ENCODE data around the gene PUDP.
A peak's percentile ranks its signal among the peaks of the same experiment; 100 is the strongest.
"Not testable (repeated sequence)": the region's sequence is repeated elsewhere in the genome, so short reads cannot be mapped to it uniquely, and the experiment has no call there.

Gene PUDP

DNA sequence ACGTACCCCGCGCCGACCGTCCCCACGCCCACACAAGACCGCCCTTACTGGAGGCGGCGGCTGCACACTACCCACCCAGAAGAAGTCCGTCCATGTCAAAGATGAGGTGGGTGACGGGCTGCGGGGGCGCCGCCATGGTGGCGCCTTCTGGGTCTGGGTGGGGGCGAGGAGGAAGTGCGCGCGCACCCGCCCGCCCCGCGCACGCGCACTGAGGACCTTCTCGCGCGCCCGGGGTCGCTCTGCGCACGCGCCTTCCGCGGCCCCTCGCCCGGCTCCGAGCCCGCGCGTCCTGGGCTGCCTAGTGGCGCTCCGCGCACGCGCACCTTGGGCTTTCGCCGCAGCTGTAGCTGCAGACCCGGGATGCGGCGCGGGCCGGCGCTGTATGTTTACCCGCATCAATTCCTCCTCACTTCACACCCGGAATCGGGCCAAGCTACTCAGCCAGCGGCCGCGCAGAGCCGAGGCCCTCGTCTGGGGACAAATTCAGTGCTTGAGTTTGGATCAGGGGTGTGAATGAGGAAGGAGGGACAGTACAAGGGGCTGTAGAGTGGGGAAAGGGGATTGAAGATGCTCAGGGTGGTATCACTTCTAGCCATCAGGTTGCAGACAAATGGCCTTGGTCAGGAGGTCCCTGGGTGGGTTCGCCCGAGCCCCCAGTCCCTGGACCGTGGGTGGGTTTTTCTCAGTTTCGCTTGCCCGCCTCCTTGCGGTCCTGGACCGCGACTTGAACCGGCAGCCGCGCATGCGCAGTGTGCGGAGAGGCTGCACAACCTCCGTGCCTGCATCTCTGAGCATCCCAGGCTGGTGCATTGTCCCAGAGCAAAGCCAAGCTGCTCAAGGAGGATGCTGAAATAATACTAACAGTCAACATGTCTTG lies at the start of gene PUDP:
PUDP (minus strand) TSS at position 176 of the 877 bp plus-strand sequence; CDS start at position 136, 40 bp downstream.
- FAIRE-seq (no peak), DNase-seq (ENCODE audit: low spot score) (peak; percentile 54)

DNA sequence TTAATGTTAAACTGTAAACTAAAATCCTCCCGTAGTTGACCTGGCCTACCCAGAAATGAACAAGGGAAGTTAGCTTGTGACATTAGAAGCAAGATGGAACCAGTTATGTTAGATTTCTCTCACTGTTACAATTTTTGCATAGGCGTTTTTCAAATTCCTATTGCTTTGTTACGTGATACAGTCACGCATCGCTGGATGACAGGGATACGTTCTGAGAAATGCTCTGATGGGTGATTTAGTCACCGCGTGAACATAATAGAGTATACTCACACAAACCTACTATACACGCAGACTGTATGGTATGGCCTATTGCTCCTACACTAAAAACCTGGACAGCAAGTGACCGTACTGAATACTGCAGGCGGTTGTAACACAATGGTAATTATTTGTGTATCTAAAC lies 46.7 kb upstream of the PUDP start:
- DNase-seq (ENCODE audit: low spot score) (no peak), FAIRE-seq (no peak)

DNA sequence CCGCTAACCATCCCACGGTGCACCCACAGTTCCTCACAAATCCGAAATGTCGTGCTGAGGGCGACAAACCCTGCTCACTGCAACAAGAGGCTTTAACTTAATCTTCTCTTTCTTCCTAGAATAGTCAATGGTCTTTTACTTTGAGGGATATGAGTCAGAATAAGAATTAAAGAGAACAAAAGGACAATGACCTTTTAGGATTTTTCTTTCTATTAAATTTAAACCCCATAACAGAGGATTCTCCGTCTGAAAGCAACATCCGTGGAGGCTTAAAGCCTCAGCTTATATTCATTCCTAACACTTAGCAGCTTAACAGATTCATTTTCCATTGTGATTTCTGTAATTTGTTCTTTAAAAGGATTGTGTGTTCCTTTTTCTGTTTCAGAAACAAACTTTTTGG lies 44.9 kb upstream of the PUDP start:
- DNase-seq (ENCODE audit: low spot score) (no peak), FAIRE-seq (no peak)

DNA sequence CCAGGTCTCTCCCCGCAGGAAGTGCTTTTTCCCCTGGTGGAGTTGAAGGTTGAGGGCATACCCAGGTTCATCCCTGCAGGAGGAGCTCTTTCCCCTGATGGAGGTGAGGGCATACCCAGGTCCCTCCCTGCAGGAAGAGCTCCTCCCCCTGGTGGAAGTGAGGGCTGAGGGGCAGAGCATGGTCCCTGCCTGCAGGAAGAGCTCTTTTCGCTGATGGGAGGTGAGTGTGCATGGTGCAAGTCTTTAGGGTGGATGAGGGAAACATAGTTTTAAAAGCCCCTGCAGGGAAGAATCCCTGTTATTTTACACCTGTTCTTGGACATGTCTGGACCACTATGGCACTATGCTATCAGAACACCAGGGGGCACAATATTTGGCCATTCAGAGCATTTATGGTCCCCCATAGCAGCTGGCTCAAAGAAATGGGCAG lies 43.7 kb upstream of the PUDP start:
- FAIRE-seq = no peak
- DNase-seq (ENCODE audit: low spot score) = no peak

DNA sequence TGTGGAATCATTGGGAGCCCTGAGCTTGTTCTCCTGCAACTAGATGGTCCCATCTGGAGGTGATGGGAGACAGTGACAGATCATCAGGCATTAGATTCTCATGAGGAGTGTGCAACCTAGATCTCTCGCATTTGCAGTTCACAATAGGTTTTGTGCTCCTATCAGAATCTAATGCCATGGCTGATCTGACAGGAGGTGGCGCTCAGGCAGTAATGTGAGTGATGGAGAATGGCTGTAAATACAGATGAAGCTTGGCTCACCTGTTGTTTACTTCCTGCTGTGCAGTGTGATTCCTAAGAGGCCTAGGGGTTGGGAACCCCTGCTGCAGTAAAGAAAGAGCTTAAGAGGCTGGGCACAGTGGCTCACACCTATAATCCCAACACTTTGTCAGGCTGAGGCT lies 42.2 kb upstream of the PUDP start:
- FAIRE-seq = no peak
- DNase-seq (ENCODE audit: low spot score) = no peak

DNA sequence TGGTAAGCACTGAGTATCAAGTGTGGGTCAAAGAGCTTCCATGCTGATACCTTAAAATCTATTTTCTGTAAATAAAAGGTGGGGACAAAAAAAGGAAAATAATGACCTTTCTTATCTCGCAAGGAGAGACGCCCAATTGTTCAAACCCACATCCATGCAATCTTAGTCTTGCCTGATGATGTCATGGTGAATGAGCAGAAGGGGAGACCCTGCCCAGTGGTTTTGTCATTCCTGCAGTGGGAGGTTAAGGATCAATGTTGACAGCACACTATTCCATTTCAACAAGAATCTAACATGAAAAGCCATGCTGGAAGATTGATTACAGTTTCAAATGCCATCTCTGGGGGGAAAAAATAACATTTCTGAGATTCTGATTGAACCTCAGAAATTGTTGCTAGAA lies 40.7 kb upstream of the PUDP start:
- DNase-seq (ENCODE audit: low spot score) = no peak
- no peak for FAIRE-seq

DNA sequence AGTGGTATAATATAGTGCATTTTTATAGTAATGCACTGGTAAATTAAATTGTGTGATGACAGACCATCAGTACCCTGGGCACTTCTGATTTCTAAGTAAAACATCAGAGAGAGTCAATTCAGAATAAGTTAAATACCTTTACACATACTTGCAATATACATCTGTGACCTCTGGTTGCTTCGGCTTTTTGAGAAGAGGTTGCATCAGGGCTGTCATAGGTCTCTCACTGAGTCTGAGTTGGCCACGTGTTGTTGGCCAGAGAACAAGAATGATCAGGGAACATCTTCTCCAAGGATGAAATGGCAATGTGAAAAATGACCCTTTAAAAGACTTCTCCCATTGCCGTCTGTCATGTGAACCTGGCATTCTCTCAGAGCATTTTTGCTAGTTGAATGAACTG lies 36.9 kb upstream of the PUDP start:
- no peak for FAIRE-seq
- DNase-seq (ENCODE audit: low spot score) = no peak

DNA sequence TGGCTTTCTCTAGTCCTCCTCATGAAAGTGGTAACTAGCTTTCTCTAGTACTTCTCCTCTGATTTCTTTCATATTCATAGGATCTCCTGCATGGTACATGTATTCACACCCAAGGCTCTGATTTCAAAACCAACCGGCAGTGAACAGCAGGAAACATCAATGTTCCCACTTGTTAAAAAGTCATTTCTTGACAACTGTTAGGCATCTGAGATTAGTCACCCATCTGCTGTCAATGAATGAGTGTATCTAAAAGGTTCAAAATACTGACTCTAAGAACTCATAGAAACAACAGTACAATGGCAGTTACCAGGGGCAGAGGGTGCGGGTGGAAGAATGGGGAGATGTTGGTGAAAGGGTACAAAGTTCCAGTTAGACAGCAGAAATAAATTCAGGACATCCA lies 31.5 kb upstream of the PUDP start:
- FAIRE-seq = no peak
- DNase-seq (ENCODE audit: low spot score) = no peak

DNA sequence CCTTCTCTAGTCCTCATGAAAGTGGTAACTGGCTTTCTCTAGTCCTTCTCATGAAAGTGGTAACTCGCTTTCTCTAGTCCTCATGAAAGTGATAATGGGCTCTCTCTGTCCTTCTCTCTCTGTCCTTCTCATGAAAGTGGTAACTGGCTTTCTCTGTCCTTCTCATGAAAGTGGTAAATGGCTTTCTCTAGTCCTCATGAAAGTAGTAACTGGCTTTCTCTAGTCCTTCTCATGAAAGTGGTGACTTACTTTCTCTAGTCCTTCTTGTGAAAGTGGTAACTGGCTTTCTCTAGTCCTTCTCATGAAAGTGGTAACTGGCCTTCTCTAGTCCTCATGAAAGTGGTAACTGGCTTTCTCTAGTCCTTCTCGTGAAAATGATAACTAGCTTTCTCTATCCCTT lies 30.9 kb upstream of the PUDP start:
- not testable (repeated sequence) for FAIRE-seq; DNase-seq (ENCODE audit: low spot score)

DNA sequence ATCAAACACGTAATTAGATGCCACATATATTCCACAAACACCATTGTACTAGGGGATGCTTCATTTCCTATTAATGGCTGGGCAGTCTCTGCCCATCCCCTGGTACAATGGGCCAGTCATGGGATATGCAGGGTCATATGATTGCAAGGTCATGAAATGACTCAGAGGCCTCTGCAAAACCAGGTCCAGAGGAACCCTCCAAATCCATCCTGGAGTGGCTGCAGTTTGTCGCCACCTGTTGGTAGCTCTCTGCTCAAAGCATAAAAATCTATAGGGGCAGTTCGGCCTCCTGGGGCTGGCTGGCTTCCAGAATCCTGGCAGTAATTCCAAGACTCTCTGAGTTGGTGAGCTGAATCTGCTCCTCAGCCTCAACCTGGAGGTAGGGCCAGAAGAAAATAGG lies 22.9 kb upstream of the PUDP start:
- no peak for FAIRE-seq
- DNase-seq (ENCODE audit: low spot score) = no peak

DNA sequence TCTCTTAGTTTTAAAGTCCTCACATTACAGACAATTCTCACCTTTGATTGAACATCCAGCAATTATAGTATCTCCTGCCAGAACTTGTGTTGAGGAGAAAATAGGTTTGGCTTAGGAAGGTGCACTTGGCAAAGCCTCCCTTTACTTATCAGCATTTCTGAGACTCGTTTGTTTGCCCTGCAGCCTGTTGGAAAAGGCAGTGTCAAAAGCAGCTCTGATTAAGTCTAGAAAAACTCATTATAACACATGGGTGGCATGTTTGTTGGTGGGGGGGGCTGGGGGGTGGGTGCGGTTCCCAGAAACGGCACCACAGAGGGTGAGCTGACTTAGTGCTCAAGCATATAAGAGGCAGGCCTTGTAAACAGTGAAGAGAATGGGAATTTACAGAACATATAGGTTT lies 21.7 kb upstream of the PUDP start:
- DNase-seq (ENCODE audit: low spot score) (no peak), FAIRE-seq (no peak)

DNA sequence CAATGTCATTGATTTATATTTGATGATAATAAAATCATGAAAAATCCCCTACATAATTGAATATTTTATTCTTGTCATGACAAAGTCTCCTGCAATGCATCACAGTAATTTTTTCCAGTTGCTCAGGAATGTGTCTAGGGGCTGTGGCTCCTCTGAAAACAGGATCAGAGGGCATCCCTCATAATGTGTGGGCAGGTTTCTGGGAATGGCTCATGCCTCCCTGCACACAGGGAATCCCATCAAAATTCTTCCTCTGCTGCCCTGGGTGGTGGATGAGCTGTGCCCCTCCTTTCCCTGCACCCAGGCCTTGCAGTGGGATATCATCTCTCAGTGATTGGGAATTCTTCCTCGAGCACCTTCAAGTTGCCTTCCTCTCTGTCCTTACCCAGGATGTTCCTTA lies 20.4 kb upstream of the PUDP start:
- DNase-seq (ENCODE audit: low spot score) (no peak), FAIRE-seq (no peak)

DNA sequence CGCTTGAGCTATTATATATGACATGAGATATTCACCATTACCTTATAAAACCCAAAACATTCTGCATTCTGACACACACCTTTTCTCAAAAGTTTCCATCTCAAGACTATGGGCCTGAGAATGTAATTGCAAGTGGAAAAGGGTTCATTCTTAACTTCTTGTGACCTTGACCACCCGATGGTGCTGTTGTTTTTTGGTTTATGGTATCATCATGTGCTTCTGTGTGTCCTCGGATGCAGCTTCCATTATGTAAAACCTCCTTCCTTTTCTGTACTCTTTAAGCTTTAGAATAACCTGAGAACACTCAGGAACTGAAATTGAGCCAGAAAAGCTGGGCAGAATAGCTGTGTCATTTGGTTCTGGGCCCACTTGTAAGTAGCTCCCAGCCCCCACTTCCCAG lies 16.2 kb upstream of the PUDP start:
- no peak for DNase-seq (ENCODE audit: low spot score)
- FAIRE-seq = no peak

DNA sequence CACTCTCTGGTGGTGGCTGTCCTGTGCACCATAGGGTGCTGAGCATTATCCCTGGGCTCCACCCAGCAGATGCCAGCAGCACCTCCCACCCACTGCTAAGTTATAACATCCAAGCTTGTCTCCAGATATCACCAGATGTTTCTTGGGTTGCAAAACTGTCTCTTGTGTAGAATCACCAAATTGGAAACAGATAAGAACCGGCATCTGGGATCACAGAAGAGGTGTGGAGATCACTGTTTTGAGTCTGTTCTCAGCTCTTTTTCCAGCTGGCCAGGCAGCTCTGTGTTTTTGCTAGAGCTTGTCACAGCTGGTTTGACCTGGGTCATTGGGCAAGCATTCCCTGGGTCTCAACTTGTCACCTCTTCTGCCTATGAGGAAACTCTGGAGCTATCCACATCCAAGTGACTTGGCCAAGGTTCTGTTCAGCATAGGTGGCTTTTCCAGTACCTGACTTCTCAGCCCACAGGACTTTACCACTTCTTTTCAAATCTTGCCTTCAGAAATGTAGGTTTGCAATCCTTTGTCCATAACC lies 15.3 kb upstream of the PUDP start:
- no peak for FAIRE-seq
- DNase-seq (ENCODE audit: low spot score) = no peak

DNA sequence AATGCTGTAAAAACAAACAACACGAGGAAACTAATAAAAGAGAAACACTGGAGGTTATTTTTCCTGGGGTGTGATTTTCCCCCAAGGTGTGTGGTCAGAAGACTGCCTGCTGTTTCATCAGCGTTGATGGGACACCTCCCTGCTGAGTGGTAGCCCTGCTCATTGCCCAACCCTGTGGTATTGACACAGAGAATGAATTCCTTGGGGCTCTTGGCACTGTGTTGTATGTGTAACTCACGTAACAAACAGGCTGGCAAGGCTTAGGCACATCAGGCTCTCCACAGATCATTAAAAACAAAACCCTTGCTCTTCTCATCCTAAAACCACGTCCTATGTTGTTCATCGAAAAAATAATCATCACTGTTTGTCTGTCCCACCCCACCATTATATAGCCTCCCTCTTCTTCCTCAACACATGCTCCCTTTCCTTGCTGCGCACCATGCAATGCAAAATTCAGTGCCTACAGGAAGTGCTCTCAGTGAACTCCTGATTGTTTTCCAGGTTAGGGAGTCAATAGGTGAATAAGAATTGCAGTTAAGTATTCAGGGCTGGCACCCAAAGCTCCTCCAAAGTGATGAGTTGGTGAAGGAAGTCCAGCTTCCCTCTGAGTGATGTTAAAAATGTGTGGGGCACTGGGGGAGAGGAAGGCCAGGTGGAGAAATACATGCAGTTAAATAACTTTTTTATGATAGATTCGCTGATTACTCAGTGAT lies 11.4 kb upstream of the PUDP start:
- no peak for DNase-seq (ENCODE audit: low spot score)
- no peak for FAIRE-seq

DNA sequence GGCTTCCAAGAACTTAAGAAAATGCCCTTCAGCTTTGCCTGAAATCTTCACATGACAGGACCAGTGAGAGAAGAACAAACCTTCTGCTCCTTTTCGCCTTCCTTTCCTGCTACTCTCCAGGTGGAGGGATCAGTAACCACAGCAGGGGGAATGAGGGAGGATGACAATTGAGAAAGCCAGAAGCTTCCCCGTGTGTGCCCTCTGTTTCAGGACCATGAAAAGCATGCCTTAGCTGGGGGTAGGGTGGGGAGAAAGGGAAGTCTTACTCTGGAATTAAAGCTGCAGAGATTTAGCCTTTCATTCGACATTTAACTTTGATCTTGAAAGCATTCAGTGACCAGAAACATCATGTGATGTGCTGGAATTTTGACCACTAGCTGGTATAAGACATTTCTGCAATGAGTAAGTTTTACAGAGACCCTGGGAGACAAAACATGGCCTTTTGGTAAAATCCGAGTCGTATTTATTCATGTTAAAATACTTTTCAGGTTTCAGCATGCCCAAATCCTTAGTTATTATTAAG lies 10.6 kb upstream of the PUDP start:
- FAIRE-seq (no peak), DNase-seq (ENCODE audit: low spot score) (no peak)

DNA sequence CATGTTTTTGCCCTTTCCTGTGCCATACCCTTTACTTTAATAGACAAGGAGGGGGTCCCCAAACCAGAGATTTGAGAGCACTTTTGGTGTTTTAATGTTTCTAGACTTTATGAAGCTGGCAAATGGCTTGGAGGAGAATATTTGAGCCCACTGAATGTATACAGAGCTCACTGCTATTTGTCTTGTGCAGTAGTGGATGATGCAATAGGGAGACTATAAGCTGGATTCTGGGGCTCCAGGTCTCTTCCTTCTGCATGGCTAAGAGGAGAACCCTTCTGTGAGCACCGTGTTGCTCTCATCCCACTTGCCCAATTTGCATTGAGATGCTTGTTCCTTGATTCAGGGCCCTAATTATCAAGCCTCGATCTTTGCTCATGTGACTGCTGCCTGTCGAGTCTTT lies 8.9 kb upstream of the PUDP start:
- no peak for DNase-seq (ENCODE audit: low spot score)
- no peak for FAIRE-seq

DNA sequence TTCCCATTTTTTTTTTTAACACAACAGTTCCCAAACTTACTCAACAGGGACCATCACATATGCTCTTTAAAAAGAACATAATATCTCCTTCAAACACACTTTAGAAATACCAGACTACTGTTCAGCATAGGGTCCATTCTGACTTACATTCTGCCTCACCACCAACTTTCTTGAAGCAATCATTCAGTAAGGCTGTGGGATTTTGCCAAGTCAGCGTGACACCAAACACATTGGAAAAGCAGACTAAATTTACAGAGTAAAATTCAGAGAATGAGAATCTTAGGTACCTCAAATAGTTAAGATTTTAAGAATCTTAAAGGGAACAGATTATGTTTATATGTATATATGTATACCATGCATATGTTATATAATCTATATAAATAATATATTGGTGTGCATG lies 7.2 kb upstream of the PUDP start:
- FAIRE-seq = no peak

DNA sequence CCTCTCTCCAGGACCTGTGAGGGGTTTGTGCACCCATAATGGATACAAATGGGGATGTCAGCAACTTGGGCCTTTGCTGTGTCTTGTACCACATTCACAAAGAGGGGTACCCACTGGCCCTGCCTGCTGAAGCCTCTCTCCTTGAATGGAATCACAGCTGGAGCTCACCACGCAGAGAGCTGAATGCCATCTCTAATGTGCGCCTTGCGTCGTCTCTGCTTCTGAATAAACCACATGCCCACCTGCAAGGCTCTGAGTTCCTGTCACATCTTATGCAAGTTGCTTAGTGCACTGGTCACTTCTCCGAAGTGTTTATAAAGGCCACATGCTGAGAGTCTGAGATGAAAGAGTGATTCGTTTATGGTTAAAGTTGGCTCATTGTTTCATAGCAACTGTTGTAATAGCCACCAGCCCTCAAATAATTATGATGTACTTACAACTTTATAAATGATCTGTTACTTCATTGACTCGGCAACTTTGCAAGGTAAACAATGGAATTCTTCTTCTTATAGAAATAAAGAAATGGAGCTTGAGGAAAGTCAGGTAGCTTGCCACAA lies 6.2 kb upstream of the PUDP start:
- DNase-seq (ENCODE audit: low spot score) = no peak
- FAIRE-seq = no peak

More for the DNA sequence above, 7.2 kb upstream of the PUDP start:
- no peak for DNase-seq (ENCODE audit: low spot score)

DNA sequence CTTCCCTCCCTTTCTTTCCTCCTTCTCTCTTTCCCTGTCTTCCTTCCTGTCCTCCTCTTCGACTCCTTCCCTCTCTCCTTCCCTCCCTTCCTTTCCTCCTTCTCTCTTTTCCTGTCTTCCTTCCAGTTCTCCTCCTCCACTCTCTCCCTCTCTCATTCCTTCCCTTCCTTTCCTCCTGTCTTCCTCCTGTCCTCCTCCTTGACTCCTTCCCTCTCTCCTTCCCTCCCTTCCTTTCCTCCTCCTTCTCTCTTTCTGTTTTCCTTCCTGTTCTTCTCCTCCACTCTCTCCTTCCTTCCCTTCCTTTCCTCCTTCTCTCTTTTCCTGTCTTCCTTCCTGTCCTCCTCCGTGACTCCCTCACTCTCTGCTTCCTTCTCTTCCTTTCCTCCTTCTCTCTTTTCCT lies 5.3 kb upstream of the PUDP start:
- DNase-seq (ENCODE audit: low spot score) (no peak), FAIRE-seq (no peak)

DNA sequence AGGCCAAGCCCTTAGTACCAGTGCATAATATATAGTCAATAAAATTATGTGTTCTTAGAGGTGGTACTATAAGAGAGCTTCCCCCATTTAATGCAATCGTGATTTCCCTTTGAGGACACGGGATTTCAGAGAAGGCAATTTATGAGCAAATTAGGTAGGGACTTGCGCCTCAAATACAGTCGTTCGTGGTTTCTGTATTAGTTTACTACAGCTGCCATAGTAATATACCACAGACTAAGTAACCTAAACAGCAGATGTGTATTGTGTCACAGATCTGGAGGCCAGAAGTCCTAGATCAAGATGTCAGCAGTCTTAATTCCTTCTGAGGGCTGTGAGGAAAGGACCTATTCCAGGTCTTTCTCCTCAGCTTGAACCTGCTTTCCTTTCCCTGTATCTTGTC lies 1.5 kb upstream of the PUDP start:
- DNase-seq (ENCODE audit: low spot score) = no peak
- no peak for FAIRE-seq

DNA sequence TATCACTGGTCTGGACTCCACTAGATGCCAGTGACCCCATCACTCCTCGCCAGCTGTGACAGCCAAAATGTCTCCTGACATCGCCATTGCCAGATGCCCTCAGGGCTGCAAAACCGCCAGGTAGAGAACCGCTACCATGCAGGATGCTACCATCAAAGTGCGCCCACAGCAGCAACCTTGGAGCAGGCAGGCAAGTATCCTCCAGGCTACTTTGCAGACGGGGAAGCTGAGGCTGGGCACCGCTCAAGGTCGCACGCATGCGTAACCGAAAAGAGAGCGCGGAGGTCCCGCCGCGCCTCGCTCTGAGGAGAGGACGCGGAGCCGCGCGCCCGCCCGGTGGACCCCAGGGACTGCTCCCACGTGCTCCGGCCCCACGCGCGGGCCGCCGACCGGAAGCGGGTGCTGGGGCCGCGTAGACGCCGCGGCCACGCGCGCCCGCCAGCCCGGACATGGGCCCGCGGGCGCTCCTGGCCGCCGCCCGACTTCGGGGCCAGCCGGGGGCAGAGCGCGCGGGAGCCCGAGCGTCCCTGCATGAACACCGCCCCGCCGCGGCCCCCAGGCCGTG lies 458 bp downstream of the PUDP start, which contains the start of gene STS:
STS (plus strand) TSS at position 300 of the 565 bp plus-strand sequence. CDS start 105,488 bp downstream, outside the sequence.
- no peak for FAIRE-seq
- no peak for DNase-seq (ENCODE audit: low spot score)

Data from RCC 7860 (cell line).